Adipose tissue (tissue), 3 donors: ENCODE results near the gene MEOX1. TPM values are rescaled to one million over a fixed set of nuclear protein-coding genes. Genes with fewer than 3 reads are reported as not detected.
"Not testable (repeated sequence)": the region's sequence is repeated elsewhere in the genome, so short reads cannot be mapped to it uniquely, and the experiment has no call there.

Source experiments
- H3K27ac ChIP-seq: one replicate; pipeline ENCODE4 v1.5.1; 2013; ENCODE audit warnings: low read depth, low read length
- WGBS, 3 donors: extraction: QIAGEN DNeasy Blood & Tissue Kit; methylation state at CpG; one replicate each; pipeline ENCODE4 v1.1.7; 2013; 5-methylcytosine and 5-hydroxymethylcytosine counted together
- polyA plus RNA-seq, 3 donors: library from polyadenylated mRNA; stranded (reverse); fragments of 200-250 nt; gene quantifications; one replicate each; pipeline ENCODE4 v1.2.3, GENCODE V29; 2013
- donor health status: healthy with polysubstance abuse.
- donor health status: Bipolar disorder and iron deficiency.
- donor health status: healthy.

MEOX1 gene
- polyA plus RNA-seq, 3 donors: 1.7 to 30.4 (median 27.6) TPM

DNA sequence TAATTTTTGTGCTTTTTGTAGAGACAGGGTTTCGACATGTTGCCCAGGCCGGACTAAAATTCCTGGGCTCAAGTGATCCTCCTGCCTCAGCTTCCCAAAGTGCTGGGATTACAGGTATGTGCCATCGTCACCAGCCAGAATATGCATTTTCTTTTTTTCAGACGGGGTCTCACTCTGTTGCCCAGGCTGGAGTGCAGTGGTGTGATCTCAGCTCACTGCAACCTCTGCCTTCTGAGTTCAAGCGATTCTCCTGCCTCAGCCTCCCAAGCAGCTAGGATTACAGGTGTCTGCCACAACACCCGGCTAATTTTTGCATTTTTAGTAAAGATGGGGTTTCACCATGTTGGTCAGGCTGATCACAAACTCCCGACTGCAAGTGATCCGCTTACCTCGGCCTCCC is 25.2 kb upstream of the MEOX1 start:
- WGBS, 3 donors: 85 to 95% (median 94%) methylated on average over 9 of the region's 9 CpGs
- H3K27ac ChIP-seq: not testable (repeated sequence)

DNA sequence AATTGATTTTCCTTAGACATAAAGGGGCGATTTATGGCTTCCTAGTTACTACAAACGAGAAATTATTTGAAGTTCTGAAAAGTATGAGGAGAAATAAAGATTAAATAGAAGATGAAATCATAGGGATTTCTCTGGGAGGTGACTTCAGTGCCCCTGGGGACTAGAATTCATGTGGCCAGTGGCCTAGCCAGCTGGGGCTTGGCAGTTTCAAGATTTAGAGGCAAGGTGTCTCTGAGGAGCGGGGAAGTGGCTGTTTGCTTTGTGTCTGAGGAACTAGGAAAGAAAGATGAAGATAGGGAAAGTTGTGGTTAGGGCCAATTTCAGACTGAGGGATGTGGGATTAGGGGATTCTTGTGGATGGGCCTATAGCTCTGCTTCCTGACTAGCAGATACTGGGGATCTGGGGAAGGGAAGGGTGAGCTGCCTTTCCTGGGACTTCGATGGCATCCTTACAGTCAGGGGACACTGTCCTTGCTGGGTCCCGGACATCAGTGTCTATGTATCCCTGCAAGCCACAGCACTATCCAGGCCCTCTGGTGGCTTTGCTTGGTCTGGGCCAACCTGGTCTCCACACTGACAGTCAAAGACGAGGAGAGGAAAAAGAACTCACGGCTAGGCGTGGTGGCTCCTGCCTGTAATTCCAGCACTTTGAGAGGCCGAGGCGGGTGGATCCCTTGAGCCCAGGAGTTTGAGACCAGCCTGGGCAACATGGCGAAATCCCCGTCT is 22.4 kb upstream of the MEOX1 start:
- WGBS, 3 donors: 89 to 91% (median 91%) methylated on average over 12 of the region's 12 CpGs
- H3K27ac ChIP-seq: no peak overlapping the region

DNA sequence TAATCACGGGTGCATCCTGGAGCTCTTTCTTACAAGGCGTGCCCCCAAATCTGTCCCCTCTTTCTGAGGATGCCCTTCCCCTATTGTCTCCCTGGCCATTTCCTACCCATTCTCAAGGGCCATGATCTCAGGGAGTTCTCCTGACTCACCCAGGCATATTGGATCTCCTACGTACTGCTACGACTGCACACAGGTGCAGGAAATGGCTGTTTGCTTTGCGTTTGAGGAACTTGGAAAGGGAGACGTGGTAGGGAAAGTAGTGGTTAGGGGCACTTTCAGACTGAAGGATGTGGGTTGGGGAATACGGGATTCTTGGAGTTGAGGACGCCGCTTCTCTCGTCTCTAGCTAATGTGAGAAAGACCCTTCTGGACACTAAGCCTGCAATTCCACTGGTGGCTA is 18.7 kb upstream of the MEOX1 start:
- 45 to 75% (median 54%) methylated on average over 10 of the region's 10 CpGs for WGBS, 3 donors
- H3K27ac ChIP-seq: no peak overlapping the region

DNA sequence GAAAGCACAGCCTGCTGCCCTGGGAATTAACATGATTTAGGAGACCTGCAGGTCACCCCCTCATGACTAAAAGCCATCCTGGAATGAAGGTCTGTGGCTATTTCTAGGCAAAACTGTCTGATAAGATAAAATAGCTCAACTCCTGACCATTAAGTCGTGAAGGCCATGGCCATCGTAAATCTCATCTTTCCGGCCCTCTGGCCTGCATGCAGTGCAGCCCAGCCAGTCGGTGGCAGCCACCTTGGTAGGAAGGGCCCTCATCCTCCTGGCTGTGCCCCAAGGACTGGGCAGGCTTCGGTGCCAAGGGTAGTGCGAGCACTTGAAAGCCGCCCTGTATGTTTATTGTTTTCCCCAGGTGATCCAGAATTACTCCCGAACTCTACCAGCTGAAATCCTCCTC is 18.2 kb upstream of the MEOX1 start:
- no peak overlapping the region for H3K27ac ChIP-seq
- WGBS, 3 donors: 78 to 85% (median 81%) methylated on average over 8 of the region's 8 CpGs

DNA sequence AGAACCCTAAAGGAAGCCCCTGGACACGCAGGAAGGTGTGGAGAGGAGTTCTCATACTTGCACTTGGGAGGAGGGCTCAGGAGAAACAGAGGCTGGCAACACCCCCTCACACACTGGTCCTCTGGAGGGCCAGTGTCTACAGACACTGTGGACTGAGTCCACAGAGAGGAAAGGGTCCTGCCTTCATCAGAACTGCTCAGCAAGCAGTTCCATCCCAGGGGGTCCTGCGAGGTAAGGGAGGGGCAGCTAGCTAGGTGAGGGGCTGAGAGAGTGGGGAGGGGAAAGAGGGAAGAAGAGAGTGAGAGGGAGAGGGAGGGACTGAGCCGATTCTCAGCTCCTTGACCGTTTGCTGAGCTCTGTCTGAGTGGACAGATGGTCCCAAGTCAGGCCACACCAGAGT is 17.7 kb upstream of the MEOX1 start:
- WGBS, 3 donors: 51 to 61% (median 60%) methylated on average over 4 of the region's 4 CpGs
- no peak overlapping the region for H3K27ac ChIP-seq

DNA sequence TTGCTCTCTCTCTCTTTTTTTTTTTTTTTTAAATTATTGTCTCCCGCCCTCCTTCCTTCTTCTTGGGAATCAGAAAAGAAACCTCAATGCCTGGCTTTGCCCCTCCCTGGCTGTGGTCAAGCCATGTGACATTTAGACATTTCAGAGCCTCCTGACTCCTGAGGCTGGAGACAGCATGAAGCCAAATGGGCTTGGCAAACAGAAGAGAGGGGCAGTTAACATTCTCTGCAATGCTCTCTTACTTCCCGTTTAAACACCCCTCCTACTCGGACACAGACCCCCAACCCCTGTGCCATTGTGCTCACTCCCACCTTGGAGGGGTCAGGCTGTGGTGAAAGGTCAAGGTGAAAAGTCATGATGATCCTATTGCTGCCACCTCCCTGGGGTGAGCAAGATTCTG is 14.7 kb upstream of the MEOX1 start:
- WGBS, 3 donors: 56 to 84% (median 63%) methylated on average over 3 of the region's 3 CpGs
- no peak overlapping the region for H3K27ac ChIP-seq

DNA sequence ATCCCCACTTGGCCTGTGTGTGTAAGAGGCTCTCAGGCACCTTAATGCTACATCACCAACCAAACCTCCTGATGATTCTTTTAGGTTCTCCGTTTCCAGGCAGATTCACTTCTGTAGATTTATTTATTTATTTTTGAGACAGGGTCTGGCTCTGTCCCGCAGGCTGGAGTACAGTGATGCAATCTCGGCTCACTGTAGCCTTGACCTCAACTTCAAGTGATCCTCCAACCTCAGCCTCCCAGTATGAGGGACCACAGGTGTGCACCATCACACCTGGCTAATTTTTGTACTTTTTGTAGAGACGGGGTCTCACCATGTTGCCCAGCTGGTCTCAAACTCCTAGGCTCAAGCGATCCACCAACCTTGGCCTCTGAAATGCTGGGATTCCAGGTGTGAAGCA is 12.7 kb upstream of the MEOX1 start:
- H3K27ac ChIP-seq: no peak overlapping the region
- 77 to 91% (median 86%) methylated on average over 5 of the region's 5 CpGs for WGBS, 3 donors

DNA sequence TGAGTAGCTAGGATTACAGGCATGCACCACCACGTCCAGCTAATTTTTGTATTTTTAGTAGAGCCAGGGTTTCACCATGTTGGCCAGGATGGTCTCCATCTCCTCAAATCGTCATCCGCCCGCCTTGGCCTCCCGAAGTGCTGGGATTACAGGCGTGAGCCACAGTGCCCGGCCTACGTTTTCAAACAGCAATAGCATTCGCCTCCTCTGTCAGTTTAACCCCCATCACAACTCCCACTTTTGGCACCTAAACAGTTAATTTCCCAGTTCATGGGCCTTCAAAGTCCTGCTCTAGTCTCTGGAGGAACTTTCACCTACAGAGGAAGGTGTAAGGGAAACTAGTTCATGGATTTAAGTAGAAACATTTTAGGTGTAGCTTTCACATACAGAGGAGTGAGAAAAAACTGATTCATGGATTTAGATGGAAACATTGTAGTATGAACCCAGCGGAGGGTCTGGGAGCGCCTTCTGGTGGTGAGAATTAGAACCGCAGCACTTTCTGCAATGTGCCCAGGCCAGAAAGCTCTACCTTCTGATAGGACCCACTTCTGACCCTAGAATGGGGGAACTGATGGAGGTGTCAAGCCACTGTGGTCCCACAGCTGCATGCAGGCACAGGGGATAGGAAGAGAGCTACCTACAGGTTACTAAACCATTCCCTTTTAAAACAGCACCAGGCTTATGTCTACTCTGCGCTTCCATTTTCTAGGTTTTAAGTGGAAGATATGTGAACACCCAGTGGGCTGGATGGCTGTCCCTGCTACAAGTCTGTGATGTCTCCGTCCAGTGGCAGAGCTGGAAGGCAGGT is 12.0 kb upstream of the MEOX1 start:
- no peak overlapping the region for H3K27ac ChIP-seq
- 43 to 60% (median 47%) methylated on average over 14 of the region's 14 CpGs for WGBS, 3 donors

DNA sequence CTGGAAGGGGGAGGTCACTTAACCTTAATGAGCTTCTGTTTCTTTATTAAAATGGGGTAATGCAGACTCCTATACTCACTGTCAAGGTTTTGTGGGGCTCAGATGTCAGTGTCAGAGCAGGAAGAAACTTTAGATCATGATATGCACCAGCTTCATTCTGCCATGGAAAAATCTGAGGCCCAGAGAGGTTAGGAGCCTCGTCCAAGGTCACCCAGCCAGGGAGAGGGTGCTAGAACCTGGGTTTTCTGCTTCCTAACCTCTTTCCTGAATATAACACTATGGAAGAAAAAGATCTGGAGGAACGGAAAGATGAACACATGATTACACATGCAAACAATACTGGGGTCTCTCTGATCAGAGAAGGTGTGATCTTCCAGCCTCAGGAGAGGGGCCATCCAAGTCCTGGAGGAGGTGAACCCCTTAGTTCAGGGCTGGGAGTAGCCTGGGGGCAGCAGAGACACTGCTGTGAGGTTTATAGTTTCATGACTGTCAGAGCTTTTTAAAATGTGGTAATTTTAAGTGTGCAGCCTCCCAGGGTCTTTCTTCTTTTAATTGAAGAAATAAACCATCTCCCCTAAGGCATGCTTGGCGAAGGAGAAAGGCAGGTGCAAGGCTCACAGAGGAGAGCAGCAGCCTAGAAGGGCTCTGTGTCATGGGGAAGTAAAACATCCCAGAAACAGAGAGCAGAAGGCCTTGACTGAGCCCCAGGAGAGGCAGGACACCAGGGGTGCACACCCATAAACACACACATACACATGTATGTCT is 10.2 kb upstream of the MEOX1 start:
- H3K27ac ChIP-seq: no peak overlapping the region
- 90 to 92% (median 91%) methylated on average over 3 of the region's 3 CpGs for WGBS, 3 donors

DNA sequence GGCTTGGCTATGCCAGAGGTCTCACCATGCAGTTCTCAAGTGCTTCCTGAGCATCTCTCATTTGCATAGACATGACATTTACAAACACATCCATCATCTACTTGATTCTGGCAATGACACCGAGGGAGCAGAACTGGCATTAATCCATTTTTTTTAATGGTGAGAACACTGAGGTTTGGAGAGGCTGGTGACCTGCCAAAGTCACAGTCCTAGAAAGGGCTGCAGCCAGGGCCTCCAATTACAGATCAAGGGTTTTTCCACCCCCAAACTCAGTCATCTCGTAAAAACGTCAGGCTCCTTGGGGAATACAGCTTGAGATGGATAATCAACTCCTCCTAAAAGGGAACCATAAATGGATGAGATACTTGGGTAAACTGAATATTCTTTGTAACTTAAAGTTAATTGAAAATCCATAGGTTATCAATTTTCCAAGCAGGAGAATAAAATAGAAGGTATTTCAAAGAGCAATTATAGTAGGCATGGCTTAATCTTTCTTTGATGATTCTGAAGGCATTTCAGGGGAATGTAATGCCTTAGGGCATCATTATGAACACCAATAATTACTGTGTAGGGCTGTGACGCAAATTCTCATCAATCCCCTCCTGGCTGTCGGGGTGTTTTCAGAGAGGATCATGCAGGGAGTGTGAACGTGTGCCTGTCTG is 9.4 kb upstream of the MEOX1 start:
- WGBS, 3 donors: 58 to 70% (median 62%) methylated on average over 6 of the region's 6 CpGs
- H3K27ac ChIP-seq: no peak overlapping the region

DNA sequence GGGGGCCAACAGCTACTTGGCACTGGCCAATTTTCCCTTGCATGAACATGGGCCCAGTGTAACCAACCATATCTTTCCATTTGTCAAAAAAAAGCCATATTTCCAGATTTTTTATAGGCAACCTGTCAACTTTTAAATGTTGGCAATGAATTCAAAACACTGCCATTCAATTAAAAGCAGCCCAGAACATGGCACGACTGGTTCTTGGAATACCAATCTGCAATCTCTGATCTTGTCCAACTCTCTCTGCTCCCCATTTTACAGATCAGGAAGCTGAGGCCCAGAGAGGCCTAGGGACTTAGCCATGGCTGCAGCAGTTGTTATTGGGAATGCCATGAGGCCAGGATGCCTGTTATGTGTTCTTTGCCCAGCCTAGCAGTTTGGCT is 8.9 kb upstream of the MEOX1 start:
- no peak overlapping the region for H3K27ac ChIP-seq
- WGBS, 3 donors: 55 to 92% (median 91%) methylated on average over 1 of the region's 1 CpG

DNA sequence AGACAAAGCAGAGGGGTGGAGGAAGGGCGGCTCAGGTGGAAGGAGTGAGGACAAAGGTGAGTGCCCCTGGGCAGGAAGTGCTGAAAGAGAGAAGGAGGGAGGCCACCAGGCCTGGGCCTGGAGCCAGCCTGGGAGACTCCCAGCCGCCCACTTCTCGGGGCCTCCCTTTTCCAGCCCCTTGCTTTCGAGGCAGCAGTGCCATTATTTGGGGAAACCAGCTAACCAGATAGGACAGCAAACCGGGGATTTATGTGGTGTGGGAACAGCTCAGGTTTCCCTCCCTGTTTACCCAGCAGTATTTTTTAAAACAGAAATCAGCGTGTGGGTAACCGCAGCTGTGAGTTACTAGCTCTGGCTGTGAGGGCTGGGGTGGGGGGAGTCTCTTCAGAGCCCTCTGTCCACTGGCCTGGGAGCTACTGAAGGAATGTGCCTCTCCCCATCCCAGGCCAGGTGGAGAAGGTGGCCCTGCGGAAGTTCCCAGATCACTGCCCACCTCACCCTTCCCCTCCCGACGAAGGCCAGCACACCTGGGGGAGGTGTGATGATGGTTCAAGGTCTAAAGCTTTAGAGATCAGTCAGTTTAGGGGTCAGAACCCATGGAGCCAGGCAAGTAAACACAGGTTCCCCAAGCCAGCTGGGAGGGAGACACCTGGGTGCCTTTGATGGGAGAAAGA is 8.4 kb upstream of the MEOX1 start:
- H3K27ac ChIP-seq: no peak overlapping the region
- 45 to 59% (median 55%) methylated on average over 10 of the region's 10 CpGs for WGBS, 3 donors

DNA sequence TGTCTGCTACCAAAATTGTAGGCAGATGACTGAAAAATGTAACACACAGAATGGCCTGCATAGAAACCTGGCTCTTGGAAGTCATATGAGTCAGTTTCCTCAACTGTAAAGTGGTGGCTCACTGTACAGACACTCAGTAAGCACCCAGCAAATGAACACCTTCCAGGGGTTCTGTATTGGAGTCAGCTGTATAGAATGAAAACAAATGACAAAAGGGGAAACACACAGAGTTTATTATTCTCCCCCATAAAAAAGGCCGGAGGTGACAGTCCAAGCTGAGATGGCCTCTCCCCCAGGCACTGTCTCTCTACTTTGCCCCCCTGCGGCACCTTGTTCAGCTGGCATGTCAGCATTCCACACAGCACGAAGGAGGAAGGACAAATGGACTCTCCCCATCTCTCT is 6.2 kb upstream of the MEOX1 start:
- H3K27ac ChIP-seq: no peak overlapping the region
- WGBS, 3 donors: 67 to 89% (median 83%) methylated on average over 3 of the region's 3 CpGs

DNA sequence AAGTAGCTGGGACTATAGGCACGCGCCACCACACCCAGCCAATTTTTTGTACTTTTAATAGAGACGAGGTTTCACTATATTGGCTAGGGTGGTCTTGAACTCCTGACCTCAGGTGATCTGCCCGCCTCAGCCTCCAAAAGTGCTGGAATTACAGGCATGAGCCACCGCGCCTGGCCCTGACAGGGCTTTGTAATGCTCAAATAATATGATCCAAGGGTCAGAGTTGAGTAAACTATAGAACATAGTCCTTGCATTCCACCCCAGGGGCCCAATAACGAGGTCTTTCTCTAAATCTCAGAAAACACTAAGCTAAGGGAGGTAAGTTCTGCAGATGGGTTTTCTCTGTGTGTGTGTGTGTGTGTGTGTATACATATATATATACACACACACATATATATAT is 5.8 kb upstream of the MEOX1 start:
- H3K27ac ChIP-seq: no peak overlapping the region
- WGBS, 3 donors: 86 to 96% (median 91%) methylated on average over 7 of the region's 7 CpGs

DNA sequence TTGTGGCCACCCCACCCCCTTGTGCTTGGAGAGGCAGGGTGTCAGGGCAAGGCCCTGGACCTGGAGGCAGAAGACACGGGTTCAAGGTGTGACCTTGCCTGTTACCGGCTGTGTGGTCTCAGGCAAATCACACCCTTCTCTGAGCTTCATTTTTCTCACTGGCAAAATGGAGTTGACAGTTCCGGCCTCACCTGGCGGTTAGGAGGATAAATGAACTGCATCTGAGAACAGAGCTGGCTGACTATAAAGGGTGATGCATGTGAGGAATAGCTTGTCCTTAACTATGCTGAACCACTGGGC is 4.2 kb upstream of the MEOX1 start:
- WGBS, 3 donors: 73 to 84% (median 82%) methylated on average over 4 of the region's 4 CpGs
- H3K27ac ChIP-seq: no peak overlapping the region

DNA sequence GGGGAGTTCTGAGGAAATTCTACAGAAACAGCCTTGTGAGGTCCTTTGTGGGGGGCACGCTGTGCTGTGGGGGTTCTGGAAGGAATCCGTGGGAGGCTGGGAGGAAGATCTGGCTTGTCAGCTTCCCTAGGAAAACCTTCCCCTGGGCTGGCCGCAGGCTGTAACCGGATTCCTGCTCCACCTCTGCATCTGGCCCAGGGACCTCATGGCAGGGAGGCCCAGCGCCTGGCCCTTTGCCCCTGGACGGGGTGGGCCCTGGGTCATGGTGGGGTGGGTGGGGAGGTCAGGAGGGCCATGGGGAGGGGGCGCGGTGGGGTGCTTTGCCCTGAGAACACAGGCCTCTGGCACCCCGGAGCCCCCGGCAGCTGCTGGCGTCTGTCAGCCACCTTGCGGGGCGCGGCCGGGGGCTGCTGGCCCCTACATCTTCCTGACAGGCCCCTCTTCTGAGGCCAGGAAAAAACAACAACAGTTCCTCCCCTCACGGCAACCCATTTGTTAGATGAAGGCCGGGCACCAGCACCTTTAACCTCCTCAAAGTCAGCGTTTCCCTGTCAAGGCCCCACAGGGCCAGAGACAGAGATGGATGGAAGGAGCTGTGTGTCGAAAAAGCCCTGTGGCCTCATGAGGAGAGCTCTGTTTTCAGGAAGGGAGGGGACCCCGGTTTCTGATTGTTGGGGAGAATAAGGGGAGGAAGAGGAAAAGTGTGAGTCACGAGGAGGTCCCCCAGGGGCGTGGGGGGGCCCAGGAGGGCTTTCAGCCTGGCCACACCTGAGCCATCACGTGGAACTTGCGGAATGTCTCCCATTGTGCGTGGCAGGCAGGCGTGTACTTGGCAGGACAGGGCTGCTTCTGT is 3.6 kb upstream of the MEOX1 start:
- no peak overlapping the region for H3K27ac ChIP-seq
- 49 to 68% (median 52%) methylated on average over 26 of the region's 26 CpGs for WGBS, 3 donors

DNA sequence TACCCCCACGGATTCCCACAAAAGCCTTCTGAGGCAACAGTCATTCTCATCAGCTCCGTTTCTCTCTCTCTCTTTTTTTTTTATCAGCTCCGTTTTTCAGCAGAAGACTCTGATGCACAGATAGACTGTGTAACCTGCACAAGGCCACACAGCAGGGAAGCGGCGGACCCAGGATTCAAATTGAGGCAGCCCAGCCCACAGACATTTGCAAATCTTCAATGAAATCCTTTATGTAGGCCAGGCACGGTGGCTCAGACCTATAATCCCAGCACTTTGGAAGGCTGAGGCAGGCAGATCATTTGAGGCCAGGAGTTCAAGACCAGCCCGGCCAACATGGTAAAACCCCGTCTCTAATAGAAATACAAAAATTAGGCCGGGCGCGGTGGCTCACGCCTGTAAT is 2.4 kb upstream of the MEOX1 start:
- no peak overlapping the region for H3K27ac ChIP-seq
- WGBS, 3 donors: 78 to 90% (median 89%) methylated on average over 12 of the region's 12 CpGs

DNA sequence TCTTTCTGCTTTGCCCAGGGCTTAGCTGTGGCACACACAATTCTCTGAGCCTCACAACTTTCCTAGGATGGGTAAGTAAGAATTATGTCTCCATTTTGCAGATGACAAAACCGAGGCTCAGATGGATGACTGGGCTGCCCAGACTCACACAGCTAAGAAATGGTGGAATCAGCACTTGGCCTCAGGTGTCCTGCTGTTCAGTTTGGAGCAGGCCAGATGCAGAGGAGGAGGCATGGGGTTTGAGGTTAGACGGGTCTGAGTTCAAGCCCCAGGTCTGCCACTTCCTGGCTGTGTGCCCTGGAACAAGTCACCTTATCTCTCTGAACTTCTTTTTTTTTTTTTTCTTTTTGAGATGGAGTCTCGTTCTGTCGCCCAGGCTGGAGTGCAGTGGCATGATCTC is 1.7 kb upstream of the MEOX1 start:
- WGBS, 3 donors: 84 to 87% (median 85%) methylated on average over 2 to 4 of the region's 4 CpGs
- no peak overlapping the region for H3K27ac ChIP-seq
